Measurements from ENCODE around the gene DTD2.

The DTD2 gene

GRCh38 chr14:31403707-31404106 lies 53.6 kb downstream of the DTD2 start:
- DNase-seq: no peak

GRCh38 chr14:31402764-31403439 lies 54.4 kb downstream of the DTD2 start:
- no peak for DNase-seq

GRCh38 chr14:31401369-31401932 lies 55.9 kb downstream of the DTD2 start:
- no peak for DNase-seq

GRCh38 chr14:31400031-31400638 lies 57.2 kb downstream of the DTD2 start:
- DNase-seq: no peak

All from activated effector memory CD4-positive, alpha-beta T cell treated with anti-CD3 and anti-CD28 coated beads, Interleukin-2, amount 50 U/mL, for 16 hours (primary cell).